ENCODE measurements around the gene NTN1. TPM values are rescaled to one million over a fixed set of nuclear protein-coding genes. Genes with fewer than 3 reads are reported as not detected.

The NTN1 gene
- total RNA-seq, 1 experiment from 2014 or later, result 4.2 TPM

GRCh38 chr17:9090641-9091096 lies 69.4 kb downstream of the NTN1 start:
- ChIA-PET POLR2A (no interaction called here), CTCF (no interaction called here), RAD21 (ENCODE audit: low non-redundant PET in 1 of 2, low total read pairs in 2 of 2, uncharacterized antibody in 2 of 2, unreplicated experiment in 2 of 2) (no interaction called here)
- H3K4me1 ChIP-seq (ENCODE audit: control insufficient read depth in 1 of 2, insufficient read depth in 2 of 2, low read length in 2 of 2), result no peaks in the 10 kb centered on the region
- no peak for DNase-seq (ENCODE audit: low read depth, low spot score)
- H2AFZ ChIP-seq (ENCODE audit: low read depth, low read length, poor library complexity, severe bottlenecking), result no peak overlapping the region
- no peak for ATAC-seq
- H4K20me1 ChIP-seq (ENCODE audit: insufficient read depth), result no peaks in the 10 kb centered on the region
- TF ChIP-seq EGR1 (IDR thresholded peaks at IDR 0.05; ENCODE audit: low read depth) (no peak), EZH2phosphoT487 (IDR thresholded peaks at IDR 0.05; ENCODE audit: borderline replicate concordance) (no peak), SP1 (IDR thresholded peaks at IDR 0.05; ENCODE audit: low read depth) (no peak), POLR2AphosphoS5 (IDR thresholded peaks at IDR 0.05; ENCODE audit: low read depth, low read length) (no peak), EZH2 (IDR thresholded peaks at IDR 0.05) (no peak), TCF7L2 (IDR thresholded peaks at IDR 0.05; ENCODE audit: borderline replicate concordance, extremely low read depth, insufficient read depth, insufficient read length) (no peak), FOSL1 (IDR thresholded peaks at IDR 0.05; ENCODE audit: low read depth) (no peak), CEBPB (IDR thresholded peaks at IDR 0.05; ENCODE audit: low read depth) (no peak)
- TF ChIP-seq, protein P1, sequence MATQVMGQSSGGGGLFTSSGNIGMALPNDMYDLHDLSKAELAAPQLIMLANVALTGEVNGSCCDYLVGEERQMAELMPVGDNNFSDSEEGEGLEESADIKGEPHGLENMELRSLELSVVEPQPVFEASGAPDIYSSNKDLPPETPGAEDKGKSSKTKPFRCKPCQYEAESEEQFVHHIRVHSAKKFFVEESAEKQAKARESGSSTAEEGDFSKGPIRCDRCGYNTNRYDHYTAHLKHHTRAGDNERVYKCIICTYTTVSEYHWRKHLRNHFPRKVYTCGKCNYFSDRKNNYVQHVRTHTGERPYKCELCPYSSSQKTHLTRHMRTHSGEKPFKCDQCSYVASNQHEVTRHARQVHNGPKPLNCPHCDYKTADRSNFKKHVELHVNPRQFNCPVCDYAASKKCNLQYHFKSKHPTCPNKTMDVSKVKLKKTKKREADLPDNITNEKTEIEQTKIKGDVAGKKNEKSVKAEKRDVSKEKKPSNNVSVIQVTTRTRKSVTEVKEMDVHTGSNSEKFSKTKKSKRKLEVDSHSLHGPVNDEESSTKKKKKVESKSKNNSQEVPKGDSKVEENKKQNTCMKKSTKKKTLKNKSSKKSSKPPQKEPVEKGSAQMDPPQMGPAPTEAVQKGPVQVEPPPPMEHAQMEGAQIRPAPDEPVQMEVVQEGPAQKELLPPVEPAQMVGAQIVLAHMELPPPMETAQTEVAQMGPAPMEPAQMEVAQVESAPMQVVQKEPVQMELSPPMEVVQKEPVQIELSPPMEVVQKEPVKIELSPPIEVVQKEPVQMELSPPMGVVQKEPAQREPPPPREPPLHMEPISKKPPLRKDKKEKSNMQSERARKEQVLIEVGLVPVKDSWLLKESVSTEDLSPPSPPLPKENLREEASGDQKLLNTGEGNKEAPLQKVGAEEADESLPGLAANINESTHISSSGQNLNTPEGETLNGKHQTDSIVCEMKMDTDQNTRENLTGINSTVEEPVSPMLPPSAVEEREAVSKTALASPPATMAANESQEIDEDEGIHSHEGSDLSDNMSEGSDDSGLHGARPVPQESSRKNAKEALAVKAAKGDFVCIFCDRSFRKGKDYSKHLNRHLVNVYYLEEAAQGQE (IDR thresholded peaks at IDR 0.05; ENCODE audit: low read depth), result no peak
- TF ChIP-seq, protein P2, sequence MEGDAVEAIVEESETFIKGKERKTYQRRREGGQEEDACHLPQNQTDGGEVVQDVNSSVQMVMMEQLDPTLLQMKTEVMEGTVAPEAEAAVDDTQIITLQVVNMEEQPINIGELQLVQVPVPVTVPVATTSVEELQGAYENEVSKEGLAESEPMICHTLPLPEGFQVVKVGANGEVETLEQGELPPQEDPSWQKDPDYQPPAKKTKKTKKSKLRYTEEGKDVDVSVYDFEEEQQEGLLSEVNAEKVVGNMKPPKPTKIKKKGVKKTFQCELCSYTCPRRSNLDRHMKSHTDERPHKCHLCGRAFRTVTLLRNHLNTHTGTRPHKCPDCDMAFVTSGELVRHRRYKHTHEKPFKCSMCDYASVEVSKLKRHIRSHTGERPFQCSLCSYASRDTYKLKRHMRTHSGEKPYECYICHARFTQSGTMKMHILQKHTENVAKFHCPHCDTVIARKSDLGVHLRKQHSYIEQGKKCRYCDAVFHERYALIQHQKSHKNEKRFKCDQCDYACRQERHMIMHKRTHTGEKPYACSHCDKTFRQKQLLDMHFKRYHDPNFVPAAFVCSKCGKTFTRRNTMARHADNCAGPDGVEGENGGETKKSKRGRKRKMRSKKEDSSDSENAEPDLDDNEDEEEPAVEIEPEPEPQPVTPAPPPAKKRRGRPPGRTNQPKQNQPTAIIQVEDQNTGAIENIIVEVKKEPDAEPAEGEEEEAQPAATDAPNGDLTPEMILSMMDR (IDR thresholded peaks at IDR 0.05 in 2 of 3, conservative IDR thresholded peaks at IDR 0.05 in 1 of 3; ENCODE audit: borderline replicate concordance in 1 of 3, insufficient read depth in 1 of 3, low read depth in 2 of 3, low read length in 2 of 3), result no peak
- H3K4me3 ChIP-seq (replicated peaks in 1 of 2; ENCODE audit: low read depth in 1 of 2, low read length in 2 of 2), result no peak overlapping the region
- H3K9ac ChIP-seq (ENCODE audit: low read length), result no peak overlapping the region
- H3K27ac ChIP-seq (ENCODE audit: low read depth, low read length), result no peak overlapping the region
- H3K79me2 ChIP-seq (ENCODE audit: insufficient read depth, low read length), result no peaks in the 10 kb centered on the region
- no peaks in the 10 kb centered on the region for H3K27me3 ChIP-seq (ENCODE audit: insufficient read depth, low read length)
- no TSS peak for BruUV-seq (replicated peaks)
- no peaks in the 10 kb centered on the region for H3K36me3 ChIP-seq (ENCODE audit: control insufficient read depth in 1 of 2, insufficient read depth in 2 of 2, low read length in 2 of 2)
- intact Hi-C loops (cut with micrococcal nuclease), result no loop called here
- no peaks in the 10 kb centered on the region for H3K9me3 ChIP-seq (ENCODE audit: control insufficient read depth in 1 of 2, insufficient read depth in 1 of 2, low read depth in 1 of 2, low read length in 2 of 2)
- no peak overlapping the region for H3K4me2 ChIP-seq (ENCODE audit: low read length)
- no peaks in the 10 kb centered on the region for H3K9me2 ChIP-seq (ENCODE audit: insufficient read depth)

All from HCT116 (cell line).